CD4-positive, alpha-beta memory T cell (primary cell): ENCODE data around the gene TMEM128. TPM values are rescaled to one million over a fixed set of nuclear protein-coding genes. Genes with fewer than 3 reads are reported as not detected.

ENCODE experiments used
- CTCF ChIA-PET: fragments of 350-600 bp; sonication (Branson Sonifier 250); formaldehyde crosslinking; loops from one replicate; lab custom pipeline; 2021; ENCODE audit warnings: inconsistent platforms; ENCODE audit not compliant: partially characterized antibody; lab: Charles Lee
- POLR2A ChIA-PET: fragments of 350-600 bp; sonication (Branson Sonifier 250); formaldehyde crosslinking; loops from one replicate; lab custom pipeline; 2021; ENCODE audit not compliant: partially characterized antibody; lab: Charles Lee
- DNase-seq, 5 donors: peaks; one replicate each; pipeline versions ENCODE4 v3.0.0 to v3.0.0-alpha.2; 2020 to 2022; ENCODE audit warnings: mixed read lengths in 1 of 5
- H3K27ac ChIP-seq: one replicate; pipeline ENCODE4 v1.7.0; 2013; ENCODE audit warnings: low read depth, low read length
- H3K27me3 ChIP-seq: 2 replicates; pipeline ENCODE4 v1.7.0; 2013; ENCODE audit warnings: mild to moderate bottlenecking, low read length, moderate library complexity; ENCODE audit not compliant: insufficient read depth
- H3K36me3 ChIP-seq: 2 replicates; pipeline ENCODE4 v1.7.0; 2013; ENCODE audit warnings: mild to moderate bottlenecking, low read length, moderate library complexity; ENCODE audit not compliant: insufficient read depth
- H3K4me1 ChIP-seq: 2 replicates; pipeline ENCODE4 v1.7.0; 2013; ENCODE audit warnings: mild to moderate bottlenecking, low read length, moderate library complexity; ENCODE audit not compliant: insufficient read depth
- H3K4me3 ChIP-seq, 2 donors: one replicate each; pipeline ENCODE4 v1.7.0; 2013; ENCODE audit warnings: low read length in 2 of 2, mild to moderate bottlenecking in 1 of 2
- H3K9me3 ChIP-seq, 2 donors: one replicate each; pipeline ENCODE4 v1.7.0; 2013; ENCODE audit warnings: low read length in 2 of 2, control low read depth in 1 of 2; ENCODE audit not compliant: control insufficient read depth in 1 of 2
- H3K27ac Mint-ChIP-seq, 7 donors: one replicate each; pipeline ENCODE4 v1.8.0; 2020 to 2021; ENCODE audit warnings: mixed read lengths in 7 of 7, mild to moderate bottlenecking in 6 of 7, inconsistent platforms in 3 of 7, moderate library complexity in 3 of 7
- H3K27me3 Mint-ChIP-seq, 2 donors: one replicate each; pipeline ENCODE4 v1.8.0; 2020 to 2021; ENCODE audit warnings: mixed read lengths in 2 of 2
- H3K36me3 Mint-ChIP-seq, 2 donors: one replicate each; pipeline ENCODE4 v1.8.0; 2020 to 2021; ENCODE audit warnings: mixed read lengths in 2 of 2, inconsistent platforms in 1 of 2, mild to moderate bottlenecking in 1 of 2
- H3K4me1 Mint-ChIP-seq, 4 donors: one replicate each; pipeline ENCODE4 v1.8.0; 2020 to 2021; ENCODE audit warnings: mixed read lengths in 4 of 4, mild to moderate bottlenecking in 1 of 4
- H3K4me3 Mint-ChIP-seq, 8 donors: one replicate each; pipeline ENCODE4 v1.8.0; 2020 to 2021; ENCODE audit warnings: mixed read lengths in 8 of 8, mild to moderate bottlenecking in 7 of 8, moderate library complexity in 6 of 8, inconsistent platforms in 3 of 8
- H3K9me3 Mint-ChIP-seq, 8 donors: one replicate each; pipeline ENCODE4 v1.8.0; 2020 to 2021; ENCODE audit warnings: mixed read lengths in 8 of 8, mild to moderate bottlenecking in 5 of 8, inconsistent platforms in 3 of 8, moderate library complexity in 1 of 8
- intact Hi-C: fragments of 100-400 bp; cut with micrococcal nuclease; formaldehyde crosslinking; loops from one replicate; pipeline ENCODE4 v1.15.1; 2023
- polyA plus RNA-seq, 2 donors: library from polyadenylated mRNA; unstranded; fragments of 300-500 nt; fragmentation: Illumina TruSeq; gene quantifications; one replicate each; pipeline ENCODE4 v1.2.3, GENCODE V29; 2021
- total RNA-seq, 2 experiments: library from RNA; stranded (reverse); gene quantifications; one replicate each; pipeline ENCODE4 v1.2.3, GENCODE V29; 2021

TMEM128 gene
- total and polyA plus RNA-seq, 4 experiments from 2014 or later = 20.0 to 51.5 (median 30.4) TPM

DNA sequence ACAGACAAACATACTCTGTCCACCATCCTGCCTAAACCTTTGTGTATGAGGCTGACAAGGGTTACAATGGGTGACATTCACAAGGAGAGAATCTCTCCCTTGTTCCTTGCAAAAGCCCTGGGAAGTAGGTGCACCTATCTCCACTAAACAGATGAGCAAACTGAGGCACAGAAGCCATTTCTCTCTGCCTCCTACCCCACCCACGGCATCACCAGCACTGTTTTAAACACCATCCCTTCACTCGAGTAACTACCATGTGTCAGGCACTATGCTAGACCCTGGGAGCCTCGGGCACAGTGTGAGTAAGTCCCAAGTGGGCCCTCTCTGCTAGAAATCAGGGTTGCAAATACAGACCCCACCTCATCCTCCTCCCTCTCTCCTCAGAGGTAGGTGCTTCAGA, 41.0 kb upstream of the TMEM128 start:
- peak overlapping the region in 6 of 7 donors; percentile 83 to 96 (median 94) for H3K27ac Mint-ChIP-seq
- peak overlapping the region; percentile 93 to 98 (median 96) for H3K4me3 Mint-ChIP-seq
- Histone ChIP-seq H3K4me1 (peaks cover 30% of the 10 kb centered on the region), H3K9me3 (no peaks in the 10 kb centered on the region), H3K27me3 (no peaks in the 10 kb centered on the region), H3K36me3 (peaks cover 21% of the 10 kb centered on the region), H3K4me3 (peak overlapping the region; percentile 86 to 93), H3K27ac (peak overlapping the region; percentile 76)
- H3K9me3 Mint-ChIP-seq = no peaks in the 10 kb centered on the region
- CTCF ChIA-PET = interaction anchor here (2.5 kb wide), 1 partner anchor 29 kb away, joined by 11 read pairs; no protein-coding TSS in a partner anchor
- intact Hi-C loops = no loop called here
- POLR2A ChIA-PET = interaction anchor here (2.0 kb wide), 1 partner anchor 20 kb away, joined by 31 read pairs; no protein-coding TSS in a partner anchor
- H3K36me3 Mint-ChIP-seq = peaks cover 10 to 37% of the 10 kb centered on the region in 2 donors
- DNase-seq = no peak
- no peaks in the 10 kb centered on the region for H3K27me3 Mint-ChIP-seq
- H3K4me1 Mint-ChIP-seq = peaks cover 42 to 86% (median 62%) of the 10 kb centered on the region in 4 donors

DNA sequence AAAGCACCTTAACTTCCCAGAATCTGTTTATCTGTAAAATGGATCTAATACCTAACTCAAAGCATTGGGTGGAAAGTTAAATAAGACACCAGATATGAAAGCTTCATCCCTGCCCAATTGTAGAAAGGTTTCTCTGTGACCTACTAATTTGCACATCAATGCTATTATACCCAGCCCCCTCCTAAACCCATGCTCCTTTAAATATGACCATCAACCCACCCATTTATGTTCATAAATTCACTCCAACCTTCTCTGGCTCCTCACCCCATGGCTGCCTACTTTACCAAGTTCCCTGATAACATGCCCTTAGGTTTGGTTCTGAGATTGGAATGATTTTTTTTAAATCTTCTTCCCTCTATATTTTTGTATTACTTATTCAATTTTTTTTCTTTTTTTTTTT, 40.1 kb upstream of the TMEM128 start:
- Mint-ChIP-seq H3K27me3 (no peaks in the 10 kb centered on the region), H3K4me3 (peak overlapping the region in 7 of 8 donors; percentile 42 to 93 (median 53)), H3K36me3 (peaks cover 15 to 43% of the 10 kb centered on the region in 2 donors), H3K4me1 (peaks cover 40 to 81% (median 57%) of the 10 kb centered on the region in 4 donors), H3K9me3 (no peaks in the 10 kb centered on the region), H3K27ac (peak overlapping the region in 6 of 7 donors; percentile 43 to 83 (median 59))
- H3K27me3 ChIP-seq = no peaks in the 10 kb centered on the region
- POLR2A ChIA-PET = interaction anchor here (1.1 to 1.3 kb wide), 2 partner anchors 18 to 22 kb away, joined by 3 to 5 read pairs; no protein-coding TSS in a partner anchor
- H3K9me3 ChIP-seq = no peaks in the 10 kb centered on the region
- CTCF ChIA-PET = interaction anchor here (1.4 to 2.5 kb wide), 2 partner anchors 28 to 36 kb away, joined by 4 to 11 read pairs; no protein-coding TSS in a partner anchor
- H3K36me3 ChIP-seq = peaks cover 29% of the 10 kb centered on the region
- no peak overlapping the region for H3K4me3 ChIP-seq
- H3K4me1 ChIP-seq = peaks cover 30% of the 10 kb centered on the region
- no peak overlapping the region for H3K27ac ChIP-seq
- DNase-seq = no peak
- intact Hi-C loops = no loop called here

DNA sequence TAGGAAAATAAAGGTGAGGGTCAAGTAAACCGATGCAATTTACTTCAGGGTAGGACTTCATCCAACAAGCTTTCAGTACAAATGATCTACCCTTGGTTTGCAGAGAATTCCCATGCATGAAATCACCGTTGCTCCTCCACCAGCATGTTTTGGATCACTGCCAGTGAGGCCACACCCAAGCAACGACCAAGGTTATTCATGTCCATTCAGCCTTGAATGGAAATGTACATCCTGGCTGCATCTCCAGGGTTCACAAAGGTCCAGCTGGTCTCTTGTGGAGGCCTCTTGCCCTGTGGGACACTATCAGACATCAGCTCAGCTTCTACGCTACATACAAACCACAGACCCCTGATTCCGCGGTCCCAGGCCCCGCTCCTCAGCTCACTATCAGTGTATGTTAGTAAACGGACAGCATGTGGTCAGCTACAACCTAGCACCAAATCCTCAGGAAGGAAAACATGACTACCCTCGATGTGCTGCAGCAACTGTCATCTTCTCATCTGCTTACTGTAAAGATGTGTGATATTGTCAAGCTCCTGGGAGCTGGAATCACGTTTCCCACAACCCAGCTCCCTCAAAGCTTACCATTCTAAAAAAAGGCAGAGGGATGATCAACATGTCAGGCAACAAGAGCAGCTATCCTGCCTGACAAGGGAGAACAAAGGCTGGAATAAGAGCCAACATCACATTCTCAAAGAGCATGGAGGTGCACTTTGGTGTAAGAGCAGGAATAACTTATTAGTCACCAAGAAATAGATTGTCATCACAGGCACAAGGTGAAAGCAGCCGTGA, 37.0 kb upstream of the TMEM128 start:
- H3K4me1 ChIP-seq = peaks cover 18% of the 10 kb centered on the region
- H3K9me3 ChIP-seq = no peaks in the 10 kb centered on the region
- H3K36me3 ChIP-seq = peaks cover 52% of the 10 kb centered on the region
- H3K27ac ChIP-seq = no peak overlapping the region
- H3K9me3 Mint-ChIP-seq = no peaks in the 10 kb centered on the region
- H3K27ac Mint-ChIP-seq = peak overlapping the region in 1 of 7 donors; percentile 29
- H3K4me3 ChIP-seq = no peak overlapping the region
- no peak for DNase-seq
- CTCF ChIA-PET = interaction anchor here (0.7 to 2.0 kb wide), 6 partner anchors 11 to 50 kb away, joined by 3 to 8 read pairs (median 4); no protein-coding TSS in a partner anchor
- H3K27me3 Mint-ChIP-seq = no peaks in the 10 kb centered on the region
- H3K4me1 Mint-ChIP-seq = peaks cover 21 to 53% (median 38%) of the 10 kb centered on the region in 4 donors
- intact Hi-C loops = no loop called here
- POLR2A ChIA-PET = interaction anchor here (0.9 to 2.3 kb wide), 3 partner anchors 14 to 37 kb away, joined by 3 to 6 read pairs (median 3); partner anchors contain the start of gene TMEM128
- H3K36me3 Mint-ChIP-seq = peaks cover 35 to 57% of the 10 kb centered on the region in 2 donors
- H3K27me3 ChIP-seq = no peaks in the 10 kb centered on the region
- H3K4me3 Mint-ChIP-seq = peak overlapping the region in 1 of 8 donors; percentile 44

DNA sequence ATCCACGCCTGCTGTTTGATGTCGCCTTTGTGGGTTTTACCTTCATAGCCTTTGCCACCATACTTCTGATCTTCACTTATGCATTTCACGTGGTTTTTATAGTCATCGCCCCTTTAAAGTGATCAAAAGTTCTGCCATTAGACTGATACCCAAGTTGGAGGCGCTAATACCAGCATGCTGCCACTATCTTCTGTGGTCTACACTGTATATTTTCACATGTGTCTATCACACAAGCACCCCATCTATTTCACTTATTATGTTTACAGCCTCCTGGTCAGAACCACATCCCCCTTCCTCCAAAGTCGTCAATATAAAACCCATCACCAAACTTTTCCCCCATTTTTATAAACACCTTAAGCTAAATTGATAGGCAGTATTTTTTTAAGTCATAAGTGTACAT, 33.8 kb upstream of the TMEM128 start:
- Mint-ChIP-seq H3K36me3 (peaks cover 46 to 80% of the 10 kb centered on the region in 2 donors), H3K4me3 (no peak overlapping the region), H3K4me1 (peaks cover 2 to 22% (median 14%) of the 10 kb centered on the region in 4 donors), H3K9me3 (no peaks in the 10 kb centered on the region), H3K27me3 (no peaks in the 10 kb centered on the region), H3K27ac (peak overlapping the region in 2 of 7 donors; percentile 7 to 55)
- no peaks in the 10 kb centered on the region for H3K27me3 ChIP-seq
- no peaks in the 10 kb centered on the region for H3K4me1 ChIP-seq
- POLR2A ChIA-PET = interaction anchor here (2.8 kb wide), 1 partner anchor 12 kb away, joined by 15 read pairs; no protein-coding TSS in a partner anchor
- no peak overlapping the region for H3K27ac ChIP-seq
- H3K9me3 ChIP-seq = no peaks in the 10 kb centered on the region
- H3K36me3 ChIP-seq = peaks cover 73% of the 10 kb centered on the region
- intact Hi-C loops = no loop called here
- no peak overlapping the region for H3K4me3 ChIP-seq
- CTCF ChIA-PET = interaction anchor here (1.4 to 1.9 kb wide), 2 partner anchors 8 to 31 kb away, joined by 3 to 5 read pairs; partner anchors contain the start of genes LYAR and ZBTB49
- no peak for DNase-seq

DNA sequence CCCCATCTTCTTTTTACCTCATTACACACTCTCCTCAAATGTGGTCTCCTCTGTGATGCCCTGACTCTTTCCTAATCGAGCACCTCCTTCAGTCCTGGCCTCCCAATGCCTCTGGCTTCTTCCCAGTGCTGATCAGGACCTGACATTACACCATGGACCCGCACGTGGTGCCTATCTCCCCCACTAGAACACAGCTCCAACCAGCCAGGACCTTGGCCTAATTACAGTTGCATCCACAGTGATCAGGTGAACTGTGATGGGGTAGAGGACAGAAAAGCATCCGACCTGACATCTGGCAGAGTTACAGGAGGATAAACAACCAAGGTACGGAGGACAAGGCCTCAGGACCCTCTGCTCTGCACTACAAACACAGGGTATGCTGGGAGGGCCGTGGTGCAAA, 29.5 kb upstream of the TMEM128 start:
- Mint-ChIP-seq H3K4me3 (no peak overlapping the region), H3K9me3 (no peaks in the 10 kb centered on the region), H3K36me3 (peaks cover 49 to 82% of the 10 kb centered on the region in 2 donors), H3K27ac (peak overlapping the region in 4 of 7 donors; percentile 33 to 83 (median 74)), H3K4me1 (peaks cover 0 to 8% (median 3%) of the 10 kb centered on the region in 4 donors), H3K27me3 (no peaks in the 10 kb centered on the region)
- peaks cover 62% of the 10 kb centered on the region for H3K36me3 ChIP-seq
- H3K27ac ChIP-seq = no peak overlapping the region
- POLR2A ChIA-PET = interaction anchor here (1.0 kb wide), 2 partner anchors 9 to 17 kb away, joined by 3 to 4 read pairs; no protein-coding TSS in a partner anchor
- no peaks in the 10 kb centered on the region for H3K27me3 ChIP-seq
- no peak overlapping the region for H3K4me3 ChIP-seq
- intact Hi-C loops = no loop called here
- CTCF ChIA-PET = interaction anchor here (1.3 to 1.4 kb wide), 2 partner anchors 9 to 11 kb away, joined by 3 to 5 read pairs; no protein-coding TSS in a partner anchor
- DNase-seq = no peak
- no peaks in the 10 kb centered on the region for H3K9me3 ChIP-seq
- H3K4me1 ChIP-seq = no peaks in the 10 kb centered on the region

DNA sequence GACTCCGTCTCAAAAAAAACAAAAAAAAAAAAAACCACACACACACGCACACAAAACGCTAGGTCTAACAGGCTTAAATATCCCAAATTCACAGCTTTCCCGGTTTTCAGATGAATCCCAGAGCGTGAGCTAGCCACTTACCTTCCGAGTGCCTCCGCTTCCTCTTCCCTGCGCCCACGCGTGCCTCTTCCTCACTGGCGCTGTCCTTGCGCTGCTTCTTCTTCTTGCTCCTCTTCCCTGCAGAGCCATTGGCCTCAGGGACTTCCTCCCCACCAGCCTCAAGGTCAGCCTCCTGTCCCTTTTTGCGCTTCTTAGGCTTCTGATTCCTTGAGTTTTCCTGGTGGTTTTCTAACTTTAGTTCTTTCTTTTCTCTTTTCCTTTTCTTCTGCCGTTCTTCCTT, 26.2 kb upstream of the TMEM128 start:
- Mint-ChIP-seq H3K4me1 (peaks cover 20 to 23% (median 20%) of the 10 kb centered on the region in 4 donors), H3K27ac (peak overlapping the region in 4 of 7 donors; percentile 9 to 91 (median 60)), H3K4me3 (no peak overlapping the region), H3K9me3 (peaks cover 0 to 2% (median 0%) of the 10 kb centered on the region in 8 donors), H3K27me3 (no peaks in the 10 kb centered on the region), H3K36me3 (peaks cover 55 to 78% of the 10 kb centered on the region in 2 donors)
- H3K36me3 ChIP-seq = peaks cover 45% of the 10 kb centered on the region
- no peaks in the 10 kb centered on the region for H3K9me3 ChIP-seq
- POLR2A ChIA-PET = interaction anchor here (0.9 kb wide), 1 partner anchor 14 kb away, joined by 3 read pairs; no protein-coding TSS in a partner anchor
- no peak for DNase-seq
- H3K4me3 ChIP-seq = no peak overlapping the region
- H3K4me1 ChIP-seq = peaks cover 23% of the 10 kb centered on the region
- CTCF ChIA-PET = interaction anchor here (0.7 to 4.1 kb wide), 5 partner anchors 9 to 23 kb away, joined by 3 to 21 read pairs (median 4); no protein-coding TSS in a partner anchor
- no peaks in the 10 kb centered on the region for H3K27me3 ChIP-seq
- no peak overlapping the region for H3K27ac ChIP-seq
- intact Hi-C loops = no loop called here
